ENCODE measurements around the gene C1QTNF1. TPM values are rescaled to one million over a fixed set of nuclear protein-coding genes. Genes with fewer than 3 reads are reported as not detected.

C1QTNF1 gene
- total and polyA plus RNA-seq, 2 donors (not counting 1 experiment from before 2014, with no cell fraction given): not detected

- DNase-seq (no peak), ATAC-seq (ENCODE audit: low read depth) (no peak)
- WGBS (ENCODE audit: insufficient coverage): 76% methylated on average over 17 of the region's 21 CpGs
- POLR2A ChIA-PET: no interaction called here
- intact Hi-C loops (cut with micrococcal nuclease): loop anchor here (5.0 to 10.0 kb wide), 2 partner anchors 33 to 54 kb away; no protein-coding TSS in a partner anchor
- H3K9me3 ChIP-seq (ENCODE audit: control extremely low read depth in 1 of 3, control insufficient read depth in 2 of 3, insufficient read depth in 1 of 3, low read length in 2 of 3): peaks cover 0 to 13% (median 0%) of the 10 kb centered on the region in 3 donors
- no peak overlapping the region for H3K4me2 ChIP-seq (replicated peaks; ENCODE audit: low read depth, low read length, poor library complexity, severe bottlenecking)
- H4K20me1 ChIP-seq (ENCODE audit: control insufficient read depth, insufficient read depth, low read length, poor library complexity, severe bottlenecking): no peaks in the 10 kb centered on the region
- H3K27me3 ChIP-seq (replicated peaks in 1 of 4; ENCODE audit: control extremely low read depth in 1 of 4, control insufficient read depth in 3 of 4, insufficient read depth in 4 of 4, low read length in 3 of 4): peaks cover 0 to 19% (median 0%) of the 10 kb centered on the region in 4 experiments
- H3K4me1 Mint-ChIP-seq: peaks cover 1% of the 10 kb centered on the region
- H3K27ac Mint-ChIP-seq: no peak overlapping the region
- H3K36me3 ChIP-seq (replicated peaks in 1 of 2; ENCODE audit: control extremely low read depth in 1 of 2, control insufficient read depth in 1 of 2, extremely low read depth in 1 of 2, insufficient read depth in 2 of 2, low read length in 1 of 2): no peaks in the 10 kb centered on the region
- CTCF ChIA-PET: interaction anchor here (0.5 to 0.6 kb wide), 2 partner anchors 12 to 272 kb away, joined by 3 read pairs; no protein-coding TSS in a partner anchor
- no peak overlapping the region for H3K4me3 ChIP-seq (ENCODE audit: control extremely low read depth in 1 of 5, extremely low read depth in 1 of 5, insufficient read depth in 1 of 5, low read depth in 2 of 5, low read length in 4 of 5)
- no peak overlapping the region for H3K4me3 Mint-ChIP-seq
- H3K9ac ChIP-seq (ENCODE audit: low read length): no peak overlapping the region
- H3K79me2 ChIP-seq (ENCODE audit: control insufficient read depth, insufficient read depth, low read length): no peaks in the 10 kb centered on the region
- no peak for TF ChIP-seq EZH2 (IDR thresholded peaks at IDR 0.05; ENCODE audit: borderline replicate concordance, insufficient read depth, low read depth, low read length, poor library complexity, severe bottlenecking)
- TF ChIP-seq CTCF (IDR thresholded peaks at IDR 0.05): no peak
- H2AFZ ChIP-seq (ENCODE audit: insufficient read depth, low read depth, low read length, poor library complexity, severe bottlenecking): no peak overlapping the region
- H3K4me1 ChIP-seq (ENCODE audit: control insufficient read depth in 2 of 2, insufficient read depth in 2 of 2, low read length in 2 of 2): no peaks in the 10 kb centered on the region
- H3K9me3 Mint-ChIP-seq (ENCODE audit: insufficient read depth): peaks cover 3% of the 10 kb centered on the region
- peaks cover 35% of the 10 kb centered on the region for H3K27me3 Mint-ChIP-seq
- H3K27ac ChIP-seq (ENCODE audit: low read length in 2 of 2): no peak overlapping the region
Observed at GRCh38 chr17:79048826-79049755, 25.1 kb downstream of the C1QTNF1 start.

GRCh38 chr17:79049821-79050220 is 25.9 kb downstream of the C1QTNF1 start:
- ChIA-PET POLR2A (no interaction called here), CTCF (interaction anchor here (2.4 kb wide), 1 partner anchor 344 kb away, joined by 8 read pairs; no protein-coding TSS in a partner anchor)
- H3K79me2 ChIP-seq (ENCODE audit: control insufficient read depth, insufficient read depth, low read length): no peaks in the 10 kb centered on the region
- peaks cover 0 to 15% (median 0%) of the 10 kb centered on the region in 4 experiments for H3K27me3 ChIP-seq (replicated peaks in 1 of 4; ENCODE audit: control extremely low read depth in 1 of 4, control insufficient read depth in 3 of 4, insufficient read depth in 4 of 4, low read length in 3 of 4)
- H3K4me2 ChIP-seq (replicated peaks; ENCODE audit: low read depth, low read length, poor library complexity, severe bottlenecking): no peak overlapping the region
- peaks cover 5% of the 10 kb centered on the region for H3K9me3 Mint-ChIP-seq (ENCODE audit: insufficient read depth)
- H3K9me3 ChIP-seq (ENCODE audit: control extremely low read depth in 1 of 3, control insufficient read depth in 2 of 3, insufficient read depth in 1 of 3, low read length in 2 of 3): peaks cover 0 to 17% (median 2%) of the 10 kb centered on the region in 3 donors
- peaks cover 1% of the 10 kb centered on the region for H3K4me1 Mint-ChIP-seq
- H3K4me3 ChIP-seq (ENCODE audit: control extremely low read depth in 1 of 5, extremely low read depth in 1 of 5, insufficient read depth in 1 of 5, low read depth in 2 of 5, low read length in 4 of 5): no peak overlapping the region
- no peak overlapping the region for H3K4me3 Mint-ChIP-seq
- no peak overlapping the region for H3K27ac ChIP-seq (ENCODE audit: low read length in 2 of 2)
- H3K27me3 Mint-ChIP-seq: peaks cover 31% of the 10 kb centered on the region
- no peaks in the 10 kb centered on the region for H4K20me1 ChIP-seq (ENCODE audit: control insufficient read depth, insufficient read depth, low read length, poor library complexity, severe bottlenecking)
- no peaks in the 10 kb centered on the region for H3K4me1 ChIP-seq (ENCODE audit: control insufficient read depth in 2 of 2, insufficient read depth in 2 of 2, low read length in 2 of 2)
- no peak overlapping the region for H2AFZ ChIP-seq (ENCODE audit: insufficient read depth, low read depth, low read length, poor library complexity, severe bottlenecking)
- DNase-seq (no peak), ATAC-seq (ENCODE audit: low read depth) (no peak)
- no peaks in the 10 kb centered on the region for H3K36me3 ChIP-seq (replicated peaks in 1 of 2; ENCODE audit: control extremely low read depth in 1 of 2, control insufficient read depth in 1 of 2, extremely low read depth in 1 of 2, insufficient read depth in 2 of 2, low read length in 1 of 2)
- H3K9ac ChIP-seq (ENCODE audit: low read length): no peak overlapping the region
- H3K27ac Mint-ChIP-seq: no peak overlapping the region
- TF ChIP-seq EZH2 (IDR thresholded peaks at IDR 0.05; ENCODE audit: borderline replicate concordance, insufficient read depth, low read depth, low read length, poor library complexity, severe bottlenecking): no peak
- no peak for TF ChIP-seq CTCF (IDR thresholded peaks at IDR 0.05)
- WGBS (ENCODE audit: insufficient coverage): 93% methylated on average over 10 of the region's 11 CpGs
- intact Hi-C loops (cut with micrococcal nuclease): loop anchor here (5.0 to 10.0 kb wide), 2 partner anchors 32 to 55 kb away; no protein-coding TSS in a partner anchor

Data from B cell (primary cell).